HCT116 (cell line): ENCODE measurements around the gene LCN6. TPM values are rescaled to one million over a fixed set of nuclear protein-coding genes. Genes with fewer than 3 reads are reported as not detected.

Source experiments
- ATAC-seq: fragments of 200-7000 bp; cut with Tn5 transposase; 2 replicates; pipeline ENCODE4 v1.9.1; 2020; ENCODE audit warnings: mild to moderate bottlenecking, moderate library complexity
- BruUV-seq: library from RNA; stranded (reverse); fragments of 400-500 nt; replicated peaks from 2 replicates; lab custom pipeline; 2021; lab: Mats Ljungman, UMichigan
- CTCF ChIA-PET: fragments of 300-600 bp; sonication (Branson Sonifier 250); formaldehyde crosslinking; loops from one replicate; lab custom pipeline; 2021; ENCODE audit warnings: antibody characterized with exemption; lab: Charles Lee
- POLR2A ChIA-PET: fragments of 300-600, 350-600 bp; sonication (Branson Sonifier 250); formaldehyde crosslinking; loops from one replicate; lab custom pipeline; 2021; ENCODE audit warnings: antibody characterized with exemption; lab: Charles Lee
- RAD21 ChIA-PET, 2 experiments: fragments of 300-600 bp; sonication (Branson Sonifier 250); formaldehyde crosslinking; loops; one replicate each; lab custom pipeline; 2023; ENCODE audit warnings: low total read pairs in 2 of 2; ENCODE audit not compliant: uncharacterized antibody in 2 of 2, unreplicated experiment in 2 of 2, low non-redundant PET in 1 of 2; lab: Charles Lee
- DNase-seq: peaks from one replicate; pipeline ENCODE4 v3.0.0-alpha.2; 2010; ENCODE audit warnings: low read depth, low spot score
- H2AFZ ChIP-seq: fragments of 200-600 bp; shearing (Covaris generic), sonication (generic); 2 replicates; pipeline ENCODE4 v1.6.1; 2017; ENCODE audit warnings: low read depth, mixed run types, mixed read lengths, antibody characterized with exemption, low read length; ENCODE audit not compliant: poor library complexity, severe bottlenecking
- H3K27ac ChIP-seq: 2 replicates; pipeline ENCODE4 v1.5.1; 2012; ENCODE audit warnings: low read depth, low read length
- H3K27me3 ChIP-seq: fragments of 200-600 bp; sonication (generic); 2 replicates; pipeline ENCODE4 v1.6.1; 2016; ENCODE audit warnings: mixed run types, low read length, mixed read lengths; ENCODE audit not compliant: insufficient read depth
- H3K36me3 ChIP-seq, 2 experiments: fragments of 200-500 bp in 1 of 2; fragments of 200-600 bp in 1 of 2; sonication (Bioruptor generic) in 1 of 2; sonication (generic) in 1 of 2; 2 replicates each; pipeline versions ENCODE4 v1.5.1 to v1.6.1; 2014 to 2016; ENCODE audit warnings: low read length in 2 of 2, inconsistent platforms in 1 of 2, mixed read lengths in 1 of 2, mixed run types in 1 of 2; ENCODE audit not compliant: insufficient read depth in 2 of 2, control insufficient read depth in 1 of 2
- H3K4me1 ChIP-seq, 2 experiments: fragments of 200-600 bp in 1 of 2; sonication (generic) in 1 of 2; 2 replicates each; pipeline versions ENCODE4 v1.5.1 to v1.6.1; 2012 to 2017; ENCODE audit warnings: low read length in 2 of 2, inconsistent platforms in 1 of 2, mild to moderate bottlenecking in 1 of 2, mixed read lengths in 1 of 2, mixed run types in 1 of 2, moderate library complexity in 1 of 2; ENCODE audit not compliant: insufficient read depth in 2 of 2, control insufficient read depth in 1 of 2
- H3K4me2 ChIP-seq: fragments of 200-600 bp; sonication (generic); 2 replicates; pipeline ENCODE4 v1.6.1; 2017; ENCODE audit warnings: mixed run types, low read length, mixed read lengths
- H3K4me3 ChIP-seq, 2 experiments: fragments of 200-600 bp in 1 of 2; sonication (generic) in 1 of 2; replicated peaks in 1 of 2; 2 replicates each; pipeline ENCODE4 v1.5.1; 2011 to 2016; ENCODE audit warnings: low read length in 2 of 2, control low read depth in 1 of 2, low read depth in 1 of 2, mild to moderate bottlenecking in 1 of 2, mixed read lengths in 1 of 2, mixed run types in 1 of 2
- H3K79me2 ChIP-seq: fragments of 200-600 bp; sonication (generic); 2 replicates; pipeline ENCODE4 v1.6.1; 2017; ENCODE audit warnings: mild to moderate bottlenecking, mixed run types, low read length, moderate library complexity, mixed read lengths; ENCODE audit not compliant: insufficient read depth
- H3K9ac ChIP-seq: fragments of 200-600 bp; sonication (generic); 2 replicates; pipeline ENCODE4 v1.6.1; 2016; ENCODE audit warnings: low read length, mixed read lengths
- H3K9me2 ChIP-seq: fragments of 200-600 bp; sonication (generic), shearing (Covaris generic); 2 replicates; pipeline ENCODE4 v1.6.1; 2017; ENCODE audit warnings: mixed run types, mild to moderate bottlenecking, moderate library complexity; ENCODE audit not compliant: insufficient read depth
- H3K9me3 ChIP-seq, 2 experiments: fragments of 200-500 bp in 1 of 2; fragments of 200-600 bp in 1 of 2; sonication (Bioruptor generic) in 1 of 2; sonication (generic) in 1 of 2; 2 replicates each; pipeline ENCODE4 v1.6.1; 2014 to 2017; ENCODE audit warnings: low read length in 2 of 2, mixed read lengths in 2 of 2, inconsistent platforms in 1 of 2, low read depth in 1 of 2, mild to moderate bottlenecking in 1 of 2, mixed run types in 1 of 2, moderate library complexity in 1 of 2; ENCODE audit not compliant: control insufficient read depth in 1 of 2, insufficient read depth in 1 of 2
- H4K20me1 ChIP-seq: fragments of 200-600 bp; sonication (generic), shearing (Covaris generic); 2 replicates; pipeline ENCODE4 v1.6.1; 2017; ENCODE audit warnings: mixed run types, mild to moderate bottlenecking, moderate library complexity; ENCODE audit not compliant: insufficient read depth
- ATF3 ChIP-seq: IDR thresholded peaks from 2 replicates; pipeline ENCODE4 v1.6.1; 2012
- CEBPB ChIP-seq: IDR thresholded peaks from 2 replicates; pipeline ENCODE4 v1.6.1; 2012; ENCODE audit warnings: low read depth
- ELF1 ChIP-seq: IDR thresholded peaks from 2 replicates; pipeline ENCODE4 v1.6.1; 2012; ENCODE audit warnings: low read depth, borderline replicate concordance
- EZH2phosphoT487 ChIP-seq: fragments of 200-600 bp; IDR thresholded peaks from 2 replicates; pipeline ENCODE4 v1.6.1; 2018; ENCODE audit warnings: antibody characterized with exemption, borderline replicate concordance
- FOSL1 ChIP-seq: IDR thresholded peaks from 2 replicates; pipeline ENCODE4 v1.6.1; 2012; ENCODE audit warnings: low read depth
- JUND ChIP-seq: IDR thresholded peaks from 2 replicates; pipeline ENCODE4 v1.6.1; 2012
- MAX ChIP-seq: IDR thresholded peaks from 2 replicates; pipeline ENCODE4 v1.6.1; 2012
- POLR2AphosphoS5 ChIP-seq: IDR thresholded peaks from 2 replicates; pipeline ENCODE4 v1.6.1; 2011; ENCODE audit warnings: mild to moderate bottlenecking, low read depth, low read length, moderate library complexity
- RAD21 ChIP-seq: IDR thresholded peaks from 2 replicates; pipeline ENCODE4 v1.6.1; 2012; ENCODE audit warnings: low read depth, mild to moderate bottlenecking
- REST ChIP-seq: IDR thresholded peaks from 2 replicates; pipeline ENCODE4 v1.6.1; 2012; ENCODE audit warnings: low read depth
- SIN3A ChIP-seq: IDR thresholded peaks from 2 replicates; pipeline ENCODE4 v1.6.1; 2012; ENCODE audit warnings: low read depth
- SP1 ChIP-seq: IDR thresholded peaks from 2 replicates; pipeline ENCODE4 v1.6.1; 2012; ENCODE audit warnings: low read depth
- SRF ChIP-seq: IDR thresholded peaks from 2 replicates; pipeline ENCODE4 v1.6.1; 2012; ENCODE audit warnings: low read depth
- YY1 ChIP-seq: IDR thresholded peaks from 2 replicates; pipeline ENCODE4 v1.6.1; 2011; ENCODE audit warnings: low read length, low read depth, moderate library complexity, mild to moderate bottlenecking; ENCODE audit not compliant: insufficient replicate concordance; ENCODE audit errors: extremely low read depth
- ZBTB33 ChIP-seq: IDR thresholded peaks from 2 replicates; pipeline ENCODE4 v1.6.1; 2011; ENCODE audit warnings: mild to moderate bottlenecking, low read length, moderate library complexity; ENCODE audit not compliant: insufficient replicate concordance; ENCODE audit errors: extremely low read depth
- ZFX ChIP-seq: fragments of 450-650 bp; IDR thresholded peaks from 2 replicates; pipeline ENCODE4 v1.6.1; 2017
- ZNF274 ChIP-seq: fragments of 200-500 bp; sonication (Bioruptor generic); IDR thresholded peaks from 2 replicates; pipeline ENCODE4 v1.6.1; 2014; ENCODE audit warnings: mild to moderate bottlenecking, low read depth, low read length, inconsistent platforms
- intact Hi-C: fragments of 100-400 bp; cut with micrococcal nuclease; formaldehyde crosslinking; loops from 2 replicates; pipeline ENCODE4 v1.10.0; 2022
- total RNA-seq: library from RNA; stranded (reverse); gene quantifications from one replicate; pipeline ENCODE4 v1.2.1, GENCODE V29; 2021; ENCODE audit not compliant: unreplicated experiment

The LCN6 gene
- total RNA-seq, 1 experiment from 2014 or later = not detected

GRCh38 chr9:136756836-136757235 lies 8.5 kb upstream of the LCN6 start:
- no peaks in the 10 kb centered on the region for H3K79me2 ChIP-seq
- RAD21 ChIA-PET = no interaction called here
- H4K20me1 ChIP-seq = no peaks in the 10 kb centered on the region
- peaks cover 6 to 12% of the 10 kb centered on the region in 2 experiments; a peak in 3 of 4 replicates for H3K4me1 ChIP-seq
- intact Hi-C loops = no loop called here
- no peak overlapping the region for H2AFZ ChIP-seq
- H3K9me2 ChIP-seq = no peaks in the 10 kb centered on the region
- TF ChIP-seq EZH2phosphoT487 (no peak), ZFX (no peak), SRF (no peak), ELF1 (no peak), ATF3 (no peak), SP1 (no peak), CEBPB (no peak), RAD21 (no peak), JUND (no peak), REST (no peak), SIN3A (no peak), MAX (no peak), FOSL1 (no peak), POLR2AphosphoS5 (no peak), YY1 (no peak), ZNF274 (no peak), ZBTB33 (no peak)
- POLR2A ChIA-PET = no interaction called here
- H3K4me2 ChIP-seq = no peak overlapping the region
- BruUV-seq = no TSS peak
- CTCF ChIA-PET = no interaction called here
- no peaks in the 10 kb centered on the region for H3K36me3 ChIP-seq
- no peak overlapping the region for H3K27ac ChIP-seq
- H3K4me3 ChIP-seq = no peak overlapping the region
- no peak for ATAC-seq
- DNase-seq = no peak
- no peak overlapping the region for H3K9ac ChIP-seq
- no peaks in the 10 kb centered on the region for H3K27me3 ChIP-seq
- peaks cover 4 to 15% of the 10 kb centered on the region in 2 experiments; a peak in 3 of 4 replicates for H3K9me3 ChIP-seq
